Measurements from ENCODE around the gene CC2D2A.

The CC2D2A gene

DNA sequence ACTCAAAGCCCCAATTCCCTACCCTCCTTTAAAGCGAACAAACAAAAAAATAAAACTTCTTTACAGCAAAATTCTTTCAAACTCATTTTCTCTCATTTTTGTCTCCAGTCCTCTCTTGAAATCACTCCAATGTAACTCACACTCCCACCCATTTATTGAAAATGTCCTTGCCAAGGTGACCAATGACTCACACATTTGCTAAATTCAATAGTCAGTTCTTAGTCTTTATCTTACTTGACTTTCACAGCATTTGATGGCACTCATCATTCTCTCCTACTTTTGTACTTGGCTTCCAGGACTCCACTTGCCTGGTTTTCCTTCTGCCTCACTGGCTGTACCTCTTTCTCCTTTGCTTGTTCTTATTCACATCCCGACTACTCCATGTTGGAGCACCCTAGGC, 19.9 kb downstream of the CC2D2A start:
- no peaks in the 10 kb centered on the region for H3K36me3 ChIP-seq
- H3K4me1 ChIP-seq (ENCODE audit: control insufficient read depth in 1 of 2, insufficient read depth in 1 of 2, low read depth in 1 of 2, low read length in 1 of 2): no peaks in the 10 kb centered on the region
- H3K27ac ChIP-seq: no peak overlapping the region
- TF ChIP-seq, protein P1, sequence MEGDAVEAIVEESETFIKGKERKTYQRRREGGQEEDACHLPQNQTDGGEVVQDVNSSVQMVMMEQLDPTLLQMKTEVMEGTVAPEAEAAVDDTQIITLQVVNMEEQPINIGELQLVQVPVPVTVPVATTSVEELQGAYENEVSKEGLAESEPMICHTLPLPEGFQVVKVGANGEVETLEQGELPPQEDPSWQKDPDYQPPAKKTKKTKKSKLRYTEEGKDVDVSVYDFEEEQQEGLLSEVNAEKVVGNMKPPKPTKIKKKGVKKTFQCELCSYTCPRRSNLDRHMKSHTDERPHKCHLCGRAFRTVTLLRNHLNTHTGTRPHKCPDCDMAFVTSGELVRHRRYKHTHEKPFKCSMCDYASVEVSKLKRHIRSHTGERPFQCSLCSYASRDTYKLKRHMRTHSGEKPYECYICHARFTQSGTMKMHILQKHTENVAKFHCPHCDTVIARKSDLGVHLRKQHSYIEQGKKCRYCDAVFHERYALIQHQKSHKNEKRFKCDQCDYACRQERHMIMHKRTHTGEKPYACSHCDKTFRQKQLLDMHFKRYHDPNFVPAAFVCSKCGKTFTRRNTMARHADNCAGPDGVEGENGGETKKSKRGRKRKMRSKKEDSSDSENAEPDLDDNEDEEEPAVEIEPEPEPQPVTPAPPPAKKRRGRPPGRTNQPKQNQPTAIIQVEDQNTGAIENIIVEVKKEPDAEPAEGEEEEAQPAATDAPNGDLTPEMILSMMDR (IDR thresholded peaks at IDR 0.05): no peak
- H3K4me3 ChIP-seq (ENCODE audit: low read depth in 1 of 2, low read length in 1 of 2): no peak overlapping the region
- H3K27me3 ChIP-seq: no peaks in the 10 kb centered on the region
- H3K9me3 ChIP-seq: no peaks in the 10 kb centered on the region

- TF ChIP-seq, protein P1 (IDR thresholded peaks at IDR 0.05): no peak
- H3K27me3 ChIP-seq: no peaks in the 10 kb centered on the region
- no peaks in the 10 kb centered on the region for H3K36me3 ChIP-seq
- H3K9me3 ChIP-seq: no peaks in the 10 kb centered on the region
- no peaks in the 10 kb centered on the region for H3K4me1 ChIP-seq (ENCODE audit: control insufficient read depth in 1 of 2, insufficient read depth in 1 of 2, low read depth in 1 of 2, low read length in 1 of 2)
- no peak overlapping the region for H3K4me3 ChIP-seq (ENCODE audit: low read depth in 1 of 2, low read length in 1 of 2)
- no peak overlapping the region for H3K27ac ChIP-seq
Measured at GRCh38 chr4:15493411-15493810, 23.7 kb downstream of the CC2D2A start.

- no peaks in the 10 kb centered on the region for H3K27me3 ChIP-seq
- H3K27ac ChIP-seq: no peak overlapping the region
- no peaks in the 10 kb centered on the region for H3K4me1 ChIP-seq (ENCODE audit: control insufficient read depth in 1 of 2, insufficient read depth in 1 of 2, low read depth in 1 of 2, low read length in 1 of 2)
- no peaks in the 10 kb centered on the region for H3K9me3 ChIP-seq
- H3K36me3 ChIP-seq: no peaks in the 10 kb centered on the region
- TF ChIP-seq, protein P1 (IDR thresholded peaks at IDR 0.05): no peak
- no peak overlapping the region for H3K4me3 ChIP-seq (ENCODE audit: low read depth in 1 of 2, low read length in 1 of 2)
Measured at GRCh38 chr4:15495621-15496020, 25.9 kb downstream of the CC2D2A start.

DNA sequence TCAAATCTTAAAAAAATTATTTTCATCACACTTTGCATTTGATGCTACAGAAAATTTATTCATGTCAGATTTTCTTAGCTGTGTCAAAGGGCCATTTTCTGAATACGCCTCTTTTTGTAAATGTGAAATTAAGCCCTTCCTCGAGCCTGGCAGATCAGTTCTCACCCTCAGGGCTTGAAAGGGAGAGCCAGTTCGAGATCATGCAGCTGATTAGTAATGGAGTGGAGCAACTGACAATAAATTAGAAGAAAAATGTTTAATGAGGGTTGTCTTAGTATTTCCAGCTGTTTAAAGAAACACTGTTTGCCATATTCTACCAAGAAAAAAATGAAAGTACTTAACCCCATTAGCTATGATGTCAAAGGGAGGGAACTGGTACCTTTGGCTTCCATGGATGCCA, 28.7 kb downstream of the CC2D2A start:
- TF ChIP-seq, protein P1 (IDR thresholded peaks at IDR 0.05): no peak
- no peak overlapping the region for H3K27ac ChIP-seq
- H3K9me3 ChIP-seq: no peaks in the 10 kb centered on the region
- no peaks in the 10 kb centered on the region for H3K27me3 ChIP-seq
- H3K36me3 ChIP-seq: no peaks in the 10 kb centered on the region
- no peaks in the 10 kb centered on the region for H3K4me1 ChIP-seq (ENCODE audit: control insufficient read depth in 1 of 2, insufficient read depth in 1 of 2, low read depth in 1 of 2, low read length in 1 of 2)
- H3K4me3 ChIP-seq (ENCODE audit: low read depth in 1 of 2, low read length in 1 of 2): no peak overlapping the region

- Histone ChIP-seq H3K4me3 (ENCODE audit: low read depth in 1 of 2, low read length in 1 of 2) (no peak overlapping the region), H3K36me3 (no peaks in the 10 kb centered on the region), H3K27ac (no peak overlapping the region), H3K4me1 (ENCODE audit: control insufficient read depth in 1 of 2, insufficient read depth in 1 of 2, low read depth in 1 of 2, low read length in 1 of 2) (no peaks in the 10 kb centered on the region), H3K27me3 (no peaks in the 10 kb centered on the region), H3K9me3 (no peaks in the 10 kb centered on the region)
- TF ChIP-seq, protein P1 (IDR thresholded peaks at IDR 0.05): no peak
Measured at GRCh38 chr4:15500701-15501100, 31.0 kb downstream of the CC2D2A start.

DNA sequence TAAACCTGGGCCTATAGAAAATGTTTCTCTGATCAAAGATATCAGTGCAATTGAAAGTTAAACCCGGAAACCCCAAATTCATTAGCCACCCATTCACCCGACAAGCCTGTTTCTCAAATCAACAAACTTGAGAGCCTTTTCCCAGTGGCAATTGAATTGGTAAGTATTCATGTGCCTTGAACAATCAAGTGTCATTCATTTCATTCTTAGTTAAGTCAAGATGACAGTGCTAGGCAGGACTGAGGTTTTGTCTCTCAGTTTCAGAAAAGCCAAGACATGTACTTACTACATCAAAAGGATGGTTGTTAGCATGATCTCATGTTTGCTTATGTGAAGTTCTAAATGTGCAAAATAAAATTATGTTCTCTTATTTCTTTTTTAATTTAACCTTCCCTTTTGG, 32.3 kb downstream of the CC2D2A start:
- H3K4me1 ChIP-seq (ENCODE audit: control insufficient read depth in 1 of 2, insufficient read depth in 1 of 2, low read depth in 1 of 2, low read length in 1 of 2): no peaks in the 10 kb centered on the region
- TF ChIP-seq, protein P1 (IDR thresholded peaks at IDR 0.05): no peak
- no peaks in the 10 kb centered on the region for H3K36me3 ChIP-seq
- no peaks in the 10 kb centered on the region for H3K27me3 ChIP-seq
- no peak overlapping the region for H3K27ac ChIP-seq
- no peak overlapping the region for H3K4me3 ChIP-seq (ENCODE audit: low read depth in 1 of 2, low read length in 1 of 2)
- no peaks in the 10 kb centered on the region for H3K9me3 ChIP-seq

Measured in neutrophil (primary cell).